ENCODE data around the gene TRIM39.
A peak's percentile ranks its signal among the peaks of the same experiment; 100 is the strongest.
"Not testable (repeated sequence)": the region's sequence is repeated elsewhere in the genome, so short reads cannot be mapped to it uniquely, and the experiment has no call there.

Gene TRIM39

GRCh38 chr6:30326526-30327231 lies at the start of gene TRIM39:
TRIM39 (plus strand) TSS chr6:30326927; CDS start chr6:30329318, 2,391 bp downstream.
- peak; percentile 72 for DNase-seq (ENCODE audit: low read depth)

DNA sequence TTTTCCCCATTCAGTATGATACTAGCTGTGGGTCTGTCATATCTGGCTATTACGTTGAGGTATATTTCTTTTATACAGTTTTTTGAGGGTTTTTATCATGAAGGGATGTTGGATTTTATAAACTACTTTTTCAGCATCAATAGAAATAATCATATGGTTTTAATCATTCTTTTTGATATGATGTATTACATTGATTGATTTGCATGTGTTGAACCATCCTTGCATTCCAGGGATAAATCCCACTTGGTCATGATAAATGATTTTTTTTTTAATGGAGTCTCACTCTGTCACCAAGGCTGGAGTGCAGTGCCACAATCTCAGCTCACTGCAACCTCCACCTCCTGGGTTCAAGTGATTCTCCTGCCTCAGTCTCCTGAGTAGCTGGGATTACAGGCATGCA lies 45.7 kb upstream of the TRIM39 start:
- not testable (repeated sequence) for DNase-seq (ENCODE audit: low read depth)

GRCh38 chr6:30282522-30282921 lies 44.2 kb upstream of the TRIM39 start:
- no peak for DNase-seq (ENCODE audit: low read depth)

- DNase-seq (ENCODE audit: low read depth) = no peak
These were observed 43.0 kb upstream of the TRIM39 start for GRCh38 chr6:30283761-30284160.

- DNase-seq (ENCODE audit: low read depth) = no peak
These were observed 39.6 kb upstream of the TRIM39 start for GRCh38 chr6:30287139-30287538.

DNA sequence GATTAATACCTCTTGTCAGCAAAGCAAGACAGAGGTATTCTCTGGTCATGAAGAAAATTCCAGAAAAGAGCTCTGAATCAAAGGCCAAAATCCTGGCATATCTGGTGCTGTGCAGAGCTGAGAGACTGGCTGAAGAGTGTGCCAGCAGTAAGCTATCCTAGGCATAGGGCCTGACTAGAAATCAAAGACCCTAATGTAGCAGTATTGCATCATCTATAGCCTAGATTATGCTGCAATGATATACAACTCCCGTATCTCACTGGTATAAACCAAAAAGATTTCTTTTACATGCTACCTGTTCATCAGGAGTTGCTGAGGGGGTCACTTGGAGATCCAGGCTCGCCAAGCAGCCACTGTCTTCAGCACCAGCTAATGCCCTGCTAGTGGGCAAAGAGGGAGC lies 30.9 kb upstream of the TRIM39 start:
- DNase-seq (ENCODE audit: low read depth) = no peak

- DNase-seq (ENCODE audit: low read depth) = no peak
These were observed 22.7 kb upstream of the TRIM39 start for GRCh38 chr6:30304002-30304401.

DNA sequence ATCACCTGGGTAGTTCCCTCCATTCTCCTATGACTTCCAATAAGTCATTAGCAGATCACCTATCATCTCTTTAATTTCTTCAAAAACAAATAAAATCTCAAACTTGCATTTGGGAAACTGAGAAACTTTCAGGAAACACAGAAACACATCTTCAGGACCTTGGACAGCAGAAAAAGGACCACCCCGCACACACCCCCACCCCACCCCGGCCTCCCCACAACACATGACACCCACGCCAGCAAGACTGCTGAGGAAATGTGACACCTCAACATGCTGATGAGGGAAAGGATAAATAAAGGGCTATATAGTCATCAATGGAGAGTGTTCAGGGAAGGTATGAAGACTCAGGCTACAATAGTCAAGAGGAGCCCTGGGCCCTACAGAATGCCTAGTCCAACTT lies 15.6 kb upstream of the TRIM39 start:
- DNase-seq (ENCODE audit: low read depth) = no peak

DNA sequence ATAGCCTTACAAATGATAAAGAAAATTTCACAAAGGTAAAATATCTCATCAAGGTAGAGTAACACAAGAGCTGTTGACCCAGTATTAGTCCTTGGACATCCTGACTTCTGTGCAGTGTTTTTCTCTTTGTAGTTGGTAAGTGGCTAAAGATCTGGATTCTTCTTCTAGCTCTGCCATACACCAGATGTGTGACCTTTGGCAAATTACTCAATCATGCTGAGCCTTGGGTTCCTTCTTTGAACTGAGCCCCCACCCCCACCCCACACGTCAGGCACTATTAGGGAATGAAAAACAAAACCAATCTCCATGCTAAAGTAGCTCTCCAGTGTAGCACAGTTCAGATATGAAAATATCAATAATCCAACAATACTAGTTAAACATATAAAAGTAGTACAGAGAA lies 15.1 kb upstream of the TRIM39 start:
- DNase-seq (ENCODE audit: low read depth) = no peak

DNA sequence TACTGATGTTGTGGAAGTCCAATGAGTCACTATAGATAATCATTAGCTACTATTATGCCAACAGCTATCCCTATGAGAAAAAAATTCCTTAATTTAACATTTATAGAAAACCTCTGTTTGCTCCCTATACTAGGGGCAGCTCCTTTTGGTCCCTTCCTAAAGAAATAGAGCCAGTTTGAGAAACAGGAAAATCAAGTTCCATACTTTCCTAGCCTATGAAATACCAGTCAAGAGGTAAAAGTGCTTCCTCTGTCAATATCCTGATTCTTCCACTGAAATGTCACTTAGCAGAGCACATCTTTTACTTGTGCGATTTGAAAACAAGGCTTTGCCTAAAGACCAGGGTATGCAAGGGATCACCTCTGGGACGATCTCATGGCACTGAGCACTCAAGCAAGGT lies 14.5 kb upstream of the TRIM39 start:
- no peak for DNase-seq (ENCODE audit: low read depth)

DNA sequence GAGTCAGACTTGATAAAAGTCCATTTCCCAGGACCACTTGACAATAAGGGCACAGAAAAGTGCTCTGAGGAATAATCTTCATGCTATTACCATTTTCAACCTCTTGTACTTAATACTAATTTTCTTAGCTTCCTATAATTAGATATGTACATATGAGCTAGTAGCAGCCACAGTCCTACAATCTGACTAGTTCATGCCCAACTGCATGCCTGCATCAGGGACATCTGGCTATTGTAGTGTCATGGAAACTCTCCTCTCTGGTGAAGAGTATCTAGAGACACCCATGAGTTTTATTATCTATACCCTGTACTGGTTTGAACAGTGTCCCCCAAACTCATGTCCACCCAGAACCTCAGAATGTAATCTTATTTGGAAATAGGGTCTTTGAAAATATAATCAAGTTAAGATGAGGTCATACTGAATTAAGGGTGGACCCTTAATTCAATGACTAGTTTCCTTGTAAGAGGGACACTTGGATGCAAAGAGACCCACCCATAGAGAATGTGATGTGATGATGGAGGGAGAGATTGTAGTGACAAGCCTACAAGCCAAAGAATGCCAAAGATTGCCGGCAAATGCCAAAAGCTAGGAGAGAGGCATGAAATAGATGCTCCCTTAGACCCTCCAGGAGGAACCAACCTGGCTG lies 13.9 kb upstream of the TRIM39 start:
- no peak for DNase-seq (ENCODE audit: low read depth)

- no peak for DNase-seq (ENCODE audit: low read depth)
These were observed 11.6 kb upstream of the TRIM39 start for GRCh38 chr6:30315156-30315555.

DNA sequence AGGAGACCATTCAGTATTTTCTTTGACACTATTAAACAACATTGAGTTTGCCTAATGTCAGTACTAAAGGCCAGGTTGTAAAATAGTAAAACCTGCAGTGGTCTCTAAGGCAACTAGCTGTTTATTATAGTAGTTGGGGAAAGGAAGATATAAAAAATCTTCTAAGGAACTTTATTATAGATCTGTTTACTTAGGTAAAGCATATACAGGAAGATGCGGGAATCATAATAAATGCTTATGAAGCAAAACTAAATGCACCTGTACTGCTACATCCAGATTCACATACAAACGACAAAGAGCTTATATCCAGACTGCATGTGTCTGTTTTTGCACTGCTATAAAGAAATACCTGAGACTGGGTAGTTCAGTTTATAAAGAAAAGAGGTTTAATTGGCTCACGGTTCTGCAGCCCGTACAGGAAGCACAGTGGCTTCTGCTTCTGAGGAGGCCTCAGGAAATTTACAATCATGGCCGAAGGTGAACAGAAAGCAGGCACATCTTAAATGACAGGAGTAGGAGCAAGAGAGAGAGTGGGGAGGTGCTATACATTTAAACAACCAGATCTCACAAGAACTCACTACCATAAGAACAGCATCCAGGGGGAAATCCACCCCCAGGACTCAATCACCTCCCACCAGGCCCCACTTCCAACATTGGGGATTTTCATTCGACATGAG lies 8.7 kb upstream of the TRIM39 start:
- DNase-seq (ENCODE audit: low read depth) = no peak

DNA sequence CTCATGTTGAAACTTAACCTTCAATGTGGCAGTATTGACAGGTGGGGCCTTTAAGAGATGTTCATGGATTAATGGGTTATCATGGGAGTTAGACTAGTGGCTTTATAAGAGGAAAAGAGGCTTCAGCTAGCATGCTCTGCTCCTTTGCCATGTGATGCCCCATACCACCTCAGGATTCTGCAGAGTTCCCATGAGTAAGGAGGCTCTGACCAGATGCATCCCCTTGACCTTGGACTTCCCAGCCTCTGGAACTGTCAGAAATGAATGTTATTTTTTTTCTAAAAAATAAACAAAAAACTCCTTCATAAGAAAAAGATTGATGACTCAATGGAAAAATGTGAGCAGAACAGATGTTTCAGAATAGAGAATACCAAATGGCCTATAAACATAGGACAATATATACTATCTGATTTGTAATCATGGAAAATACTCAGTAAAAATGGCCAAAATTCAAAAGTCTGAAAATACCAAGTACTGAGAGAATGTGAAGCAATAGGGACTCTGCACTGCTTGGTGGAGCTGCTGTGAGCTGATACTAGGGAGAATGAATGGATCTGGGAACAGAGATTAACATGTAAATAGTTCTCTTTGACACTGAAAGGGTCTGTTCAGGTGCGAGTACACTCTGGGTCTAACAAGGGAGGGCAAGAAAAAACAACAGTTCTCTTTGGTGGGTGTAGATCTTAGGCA lies 7.4 kb upstream of the TRIM39 start:
- no peak for DNase-seq (ENCODE audit: low read depth)

GRCh38 chr6:30321692-30322388 lies 4.9 kb upstream of the TRIM39 start:
- no peak for DNase-seq (ENCODE audit: low read depth)

GRCh38 chr6:30322527-30323501 lies 3.9 kb upstream of the TRIM39 start:
- DNase-seq (ENCODE audit: low read depth) = peak; percentile 28

GRCh38 chr6:30323806-30324205 lies 2.9 kb upstream of the TRIM39 start:
- DNase-seq (ENCODE audit: low read depth) = no peak

DNA sequence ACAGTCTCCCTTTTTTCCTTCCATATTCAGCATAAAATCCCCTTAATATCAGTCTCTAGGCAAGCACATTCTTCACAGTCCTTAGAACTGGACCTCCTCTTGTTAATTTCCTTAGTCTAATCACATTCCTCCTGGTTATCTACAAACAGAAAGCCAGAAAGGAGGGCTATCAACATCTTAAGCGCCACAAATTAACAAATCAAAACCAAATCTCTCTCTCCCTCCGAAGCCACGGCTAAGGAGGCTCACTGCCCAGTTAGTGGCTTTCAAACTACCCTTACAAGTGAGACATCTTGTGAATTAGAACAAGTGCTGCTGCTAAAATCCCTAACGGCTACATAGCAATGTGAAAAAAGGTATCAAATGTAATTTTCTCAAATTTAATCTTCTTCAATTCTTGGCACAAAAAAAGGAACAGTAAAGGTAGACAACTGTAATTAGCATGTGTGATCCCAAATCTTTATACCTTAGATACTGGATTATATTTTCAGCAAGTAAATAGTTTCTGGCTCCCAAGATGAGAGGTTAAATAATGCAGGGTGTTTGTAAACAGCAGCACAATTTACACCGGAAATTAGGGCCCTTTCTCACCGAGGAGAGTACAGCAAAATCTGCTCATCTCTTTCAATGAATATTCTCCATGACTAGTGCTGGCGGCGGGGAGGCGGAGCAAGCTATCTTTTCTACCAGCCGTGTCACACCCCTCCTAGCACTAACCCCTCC lies 1.4 kb upstream of the TRIM39 start:
- DNase-seq (ENCODE audit: low read depth) = peak; percentile 28

DNA sequence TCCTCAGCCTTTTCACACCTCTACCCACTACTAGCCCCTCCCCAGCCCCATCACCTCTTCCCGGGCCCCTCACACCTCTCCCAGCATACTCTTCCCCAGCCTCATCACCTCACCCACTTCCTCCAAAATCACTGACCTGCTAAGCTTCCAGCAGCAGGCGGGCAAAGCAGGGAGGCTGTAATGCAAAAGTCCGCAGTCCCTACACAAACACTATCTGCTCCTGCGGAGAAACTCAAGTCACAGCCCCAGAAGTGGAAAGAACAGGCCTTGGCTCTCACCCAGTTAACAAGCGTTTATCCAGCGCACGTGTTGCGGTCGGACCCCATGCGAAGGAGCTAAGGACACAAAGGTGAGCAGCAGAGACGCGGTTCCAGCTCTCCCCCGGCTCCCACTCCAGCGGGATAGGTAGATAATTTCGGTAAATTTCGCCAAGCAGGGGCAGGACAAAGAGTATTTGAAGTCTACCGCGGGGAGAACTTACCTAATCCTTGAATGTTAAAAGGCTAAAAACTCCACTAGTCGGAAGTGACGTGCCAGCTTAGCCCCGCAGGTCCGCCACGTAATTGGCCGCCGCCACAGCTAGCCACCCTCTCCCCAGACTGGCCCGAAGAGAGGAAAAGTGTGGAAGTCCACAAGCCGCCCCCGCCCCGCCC lies 728 bp upstream of the TRIM39 start:
- no peak for DNase-seq (ENCODE audit: low read depth)

All from stromal cell of bone marrow (primary cell).